Esophagus squamous epithelium (tissue), 5 donors: ENCODE measurements around the gene MXD1. TPM values are rescaled to one million over a fixed set of nuclear protein-coding genes. Genes with fewer than 3 reads are reported as not detected.

Experiments used
- DNase-seq: peaks from one replicate; lab custom pipeline; 2025; lab: John Stamatoyannopoulos, UW
- H3K27ac ChIP-seq, 4 donors: fragments of 200-600 bp; sonication (generic); one replicate each; pipeline ENCODE4 v1.5.1; 2016 to 2019; ENCODE audit warnings: mild to moderate bottlenecking in 1 of 4
- H3K27me3 ChIP-seq, 4 donors: fragments of 200-600 bp; sonication (generic); 1 replicate in 3 of 4; 2 replicates in 1 of 4; pipeline versions ENCODE4 v1.5.1 to v1.6.0; 2017 to 2021; ENCODE audit warnings: antibody characterized with exemption in 1 of 4
- H3K36me3 ChIP-seq, 3 donors: fragments of 200-600 bp; sonication (generic); one replicate each; pipeline ENCODE4 v1.5.1; 2016 to 2019
- H3K4me1 ChIP-seq, 3 donors: fragments of 200-600 bp; sonication (generic); one replicate each; pipeline ENCODE4 v1.5.1; 2017 to 2019
- H3K4me3 ChIP-seq, 4 donors: fragments of 200-600 bp; sonication (generic); 1 replicate in 3 of 4; 2 replicates in 1 of 4; pipeline ENCODE4 v1.5.1; 2016 to 2019; ENCODE audit warnings: mild to moderate bottlenecking in 2 of 4, moderate library complexity in 1 of 4
- H3K9me3 ChIP-seq, 3 donors: fragments of 200-600 bp; sonication (generic); one replicate each; pipeline ENCODE4 v1.5.1; 2016 to 2019
- CTCF ChIP-seq, 6 experiments: fragments of 450-650 bp in 4 of 6; fragments of 200-600 bp in 2 of 6; sonication (generic) in 2 of 6; IDR thresholded peaks; one replicate each; pipeline ENCODE4 v1.5.1; 2016 to 2019; ENCODE audit warnings: antibody characterized with exemption in 6 of 6, mild to moderate bottlenecking in 4 of 6, moderate library complexity in 4 of 6
- POLR2A ChIP-seq, 4 donors: fragments of 450-650 bp; IDR thresholded peaks; one replicate each; pipeline ENCODE4 v1.6.1; 2017; ENCODE audit warnings: antibody characterized with exemption in 4 of 4, mild to moderate bottlenecking in 4 of 4, moderate library complexity in 3 of 4
- WGBS, 2 donors: methylation state at CpG; one replicate each; pipeline ENCODE4 v1.1.5; 2018; 5-methylcytosine and 5-hydroxymethylcytosine counted together
- intact Hi-C: fragments of 100-400 bp; cut with DNase I; formaldehyde crosslinking; loops from one replicate; pipeline ENCODE4 v1.15.0; 2022
- total RNA-seq, 4 donors: library from RNA; depleted of rRNA; stranded (reverse); fragments of >200 nt; gene quantifications; one replicate each; pipeline ENCODE4 v1.1.0, GENCODE V29; 2016
- donor health status: DM: yes; HTN: yes; CAD: no.

Gene MXD1
- total RNA-seq, 4 donors from 2014 or later: 38.5 to 121 (median 83.2) TPM

DNA sequence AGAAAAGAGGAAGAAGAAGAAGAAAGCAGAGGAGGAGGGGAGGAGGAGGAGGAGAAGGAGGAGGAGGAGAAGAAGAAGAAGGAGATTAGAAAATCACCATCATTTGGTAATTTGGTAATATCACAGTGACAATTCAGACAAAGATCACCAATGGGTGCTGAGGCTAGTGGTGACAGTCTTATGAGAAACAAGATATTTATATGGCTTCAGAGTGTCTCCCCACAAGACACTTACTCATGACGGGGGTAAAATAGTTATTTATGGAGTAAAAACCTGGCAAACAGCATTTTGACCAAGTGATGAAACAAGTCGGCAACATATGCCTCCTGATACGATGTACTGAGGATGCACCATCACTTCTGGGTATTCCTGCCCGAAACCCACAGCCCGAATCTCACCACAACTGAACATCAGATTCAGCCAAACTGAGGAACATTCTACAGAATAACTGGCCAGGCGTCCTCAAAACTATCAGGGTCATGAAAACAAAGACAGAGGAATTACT lies 41.6 kb downstream of the MXD1 start:
- no peak for DNase-seq
- H3K27ac ChIP-seq: no peak overlapping the region
- H3K9me3 ChIP-seq: no peaks in the 10 kb centered on the region
- no peaks in the 10 kb centered on the region for H3K27me3 ChIP-seq
- 84 to 94% methylated on average over 6 of the region's 6 CpGs for WGBS, 2 donors
- H3K4me1 ChIP-seq: no peaks in the 10 kb centered on the region
- TF ChIP-seq CTCF (IDR thresholded peaks at IDR 0.05) (no peak), POLR2A (IDR thresholded peaks at IDR 0.05) (no peak)
- no peak overlapping the region for H3K4me3 ChIP-seq
- no peaks in the 10 kb centered on the region for H3K36me3 ChIP-seq
- intact Hi-C loops: no loop called here

DNA sequence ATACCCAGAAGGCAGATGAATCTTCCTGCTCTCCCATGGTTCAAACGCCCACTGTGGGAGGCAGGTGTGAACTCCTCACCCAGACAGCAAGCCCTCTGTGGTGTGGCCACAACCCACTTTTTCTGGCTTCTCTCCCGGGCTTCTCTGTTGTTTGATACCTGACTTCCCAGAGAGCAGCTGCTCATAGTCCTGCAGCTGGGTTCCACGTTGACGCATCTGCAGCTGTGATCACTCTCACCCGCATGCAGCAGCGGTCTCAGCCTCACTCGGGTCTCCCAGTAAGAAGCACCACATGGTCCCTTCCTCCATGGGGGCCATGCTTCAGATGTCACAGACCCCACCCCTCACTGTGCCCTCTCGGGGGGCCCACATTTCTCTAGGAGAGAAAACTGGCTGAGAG lies 43.1 kb downstream of the MXD1 start:
- TF ChIP-seq POLR2A (IDR thresholded peaks at IDR 0.05): no peak
- no peak for TF ChIP-seq CTCF (IDR thresholded peaks at IDR 0.05)
- no peak for DNase-seq
- Histone ChIP-seq H3K4me1 (no peaks in the 10 kb centered on the region), H3K27ac (no peak overlapping the region), H3K27me3 (no peaks in the 10 kb centered on the region), H3K9me3 (no peaks in the 10 kb centered on the region), H3K36me3 (no peaks in the 10 kb centered on the region), H3K4me3 (no peak overlapping the region)
- intact Hi-C loops: no loop called here
- WGBS, 2 donors: 38 to 63% methylated on average over 4 to 5 of the region's 8 CpGs

DNA sequence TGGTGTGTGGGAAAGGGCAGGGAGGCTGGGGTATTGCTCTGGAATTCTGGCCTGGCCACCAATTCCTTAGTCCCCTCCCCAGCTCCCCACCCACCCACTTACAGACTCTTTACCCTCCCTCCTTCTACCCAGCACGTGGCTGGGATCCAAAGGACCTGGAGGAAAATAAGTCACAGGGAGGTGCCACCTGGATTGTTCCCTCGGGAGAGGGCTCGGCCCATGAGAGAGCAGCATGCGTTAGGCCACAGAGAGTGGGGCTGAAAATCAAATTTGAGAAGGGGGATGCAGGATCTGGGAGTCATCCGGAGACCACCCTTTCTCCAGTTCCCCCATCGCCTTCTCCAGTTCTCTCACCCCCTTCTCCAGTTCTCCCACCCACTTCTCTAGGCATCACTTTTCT lies 43.6 kb downstream of the MXD1 start:
- no peak for DNase-seq
- WGBS, 2 donors: 60 to 69% methylated on average over 5 to 6 of the region's 6 CpGs
- Histone ChIP-seq H3K27me3 (no peaks in the 10 kb centered on the region), H3K27ac (no peak overlapping the region), H3K4me3 (no peak overlapping the region), H3K4me1 (no peaks in the 10 kb centered on the region), H3K9me3 (no peaks in the 10 kb centered on the region), H3K36me3 (no peaks in the 10 kb centered on the region)
- intact Hi-C loops: no loop called here
- TF ChIP-seq POLR2A (IDR thresholded peaks at IDR 0.05): no peak
- TF ChIP-seq CTCF (IDR thresholded peaks at IDR 0.05): no peak

DNA sequence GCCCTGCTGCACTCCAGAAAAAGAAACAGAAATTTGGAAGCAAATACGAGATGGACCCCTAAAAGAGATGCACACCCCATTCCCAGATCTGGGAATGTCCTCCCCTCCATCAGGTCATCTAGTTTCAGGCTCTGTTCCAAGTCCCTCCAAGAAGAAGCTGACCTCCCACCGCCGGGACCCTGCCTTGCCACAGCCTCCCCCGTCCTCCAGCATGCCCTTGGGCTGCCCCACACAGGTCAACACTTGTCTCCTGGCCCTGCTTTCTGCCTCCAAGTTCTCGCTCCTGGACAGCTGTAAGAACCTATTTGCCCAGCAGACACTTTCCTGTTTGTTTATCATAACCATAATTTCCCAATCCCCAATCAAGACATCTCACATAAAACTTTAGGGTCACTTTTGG lies 44.5 kb downstream of the MXD1 start:
- DNase-seq: no peak
- Histone ChIP-seq H3K4me1 (peaks cover 0 to 2% (median 0%) of the 10 kb centered on the region in 3 donors), H3K36me3 (no peaks in the 10 kb centered on the region), H3K27ac (no peak overlapping the region), H3K9me3 (no peaks in the 10 kb centered on the region), H3K4me3 (no peak overlapping the region), H3K27me3 (no peaks in the 10 kb centered on the region)
- TF ChIP-seq POLR2A (IDR thresholded peaks at IDR 0.05): no peak
- no peak for TF ChIP-seq CTCF (IDR thresholded peaks at IDR 0.05)
- intact Hi-C loops: no loop called here
- 58 to 68% methylated on average over 5 of the region's 5 CpGs for WGBS, 2 donors

- no peaks in the 10 kb centered on the region for H3K9me3 ChIP-seq
- TF ChIP-seq CTCF (IDR thresholded peaks at IDR 0.05) (no peak), POLR2A (IDR thresholded peaks at IDR 0.05) (no peak)
- intact Hi-C loops: no loop called here
- no peaks in the 10 kb centered on the region for H3K27me3 ChIP-seq
- no peak for DNase-seq
- peaks cover 0 to 8% (median 0%) of the 10 kb centered on the region in 3 donors for H3K4me1 ChIP-seq
- 92% methylated on average over 2 of the region's 6 CpGs for WGBS, 2 donors
- no peak overlapping the region for H3K27ac ChIP-seq
- no peak overlapping the region for H3K4me3 ChIP-seq
- no peaks in the 10 kb centered on the region for H3K36me3 ChIP-seq
Observed at GRCh38 chr2:69960821-69961220, 45.9 kb downstream of the MXD1 start.
